Measurements from ENCODE around the gene ELF4. TPM values are rescaled to one million over a fixed set of nuclear protein-coding genes. Genes with fewer than 3 reads are reported as not detected.

Gene ELF4
- total and polyA plus RNA-seq, 9 of the 15 experiments (the other 6 are each of a cell fraction or from before 2014, with no cell fraction given) = 5.9 to 55.8 (median 25.2) TPM

DNA sequence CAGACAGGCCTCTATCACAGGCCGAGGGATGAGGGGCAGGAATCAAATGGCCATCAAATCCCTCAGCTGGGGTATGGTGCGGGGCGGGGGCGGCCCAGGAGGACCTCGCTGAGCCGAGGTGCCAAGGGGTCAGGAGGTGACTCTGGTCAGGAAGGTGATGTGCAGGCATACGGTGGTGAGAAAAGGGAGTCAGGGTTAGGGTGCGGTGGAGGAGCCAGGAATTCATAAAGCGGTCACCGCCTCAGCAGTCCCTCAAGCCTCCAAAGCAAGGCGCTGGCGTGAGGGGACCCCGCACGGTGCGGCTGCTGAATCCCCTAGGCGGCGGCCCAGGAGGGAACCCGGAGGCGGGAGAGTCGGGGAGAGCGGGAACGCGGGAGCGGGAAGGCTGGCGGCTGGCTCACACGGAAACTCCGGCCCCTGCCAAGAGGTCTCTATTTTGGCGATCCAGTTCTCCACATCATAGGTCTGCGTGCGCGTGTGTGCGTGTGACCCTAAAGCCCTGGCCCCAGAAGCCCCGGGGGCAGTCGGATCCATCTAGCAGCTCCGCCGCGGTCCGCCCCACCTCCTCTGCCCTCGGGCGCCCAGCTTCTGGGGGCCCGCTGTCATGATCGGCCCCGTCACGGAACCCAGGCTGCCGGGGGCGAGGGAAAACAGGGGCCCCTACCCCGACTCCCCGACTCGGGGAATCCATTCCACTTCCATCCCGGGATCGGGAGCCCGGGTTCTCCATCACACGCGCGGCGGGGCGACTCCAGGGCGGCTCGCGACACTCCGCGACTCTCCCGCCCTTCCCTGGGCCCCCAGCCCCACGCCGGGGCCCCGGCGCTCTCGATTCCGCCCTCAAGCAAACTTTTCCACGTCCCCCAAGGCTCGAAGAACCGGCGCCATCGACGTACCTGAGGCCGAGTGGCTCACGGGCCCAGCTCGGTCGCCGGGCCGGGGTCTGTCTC lies 593 bp downstream of the ELF4 start (continued):
- TF ChIP-seq, protein P1, sequence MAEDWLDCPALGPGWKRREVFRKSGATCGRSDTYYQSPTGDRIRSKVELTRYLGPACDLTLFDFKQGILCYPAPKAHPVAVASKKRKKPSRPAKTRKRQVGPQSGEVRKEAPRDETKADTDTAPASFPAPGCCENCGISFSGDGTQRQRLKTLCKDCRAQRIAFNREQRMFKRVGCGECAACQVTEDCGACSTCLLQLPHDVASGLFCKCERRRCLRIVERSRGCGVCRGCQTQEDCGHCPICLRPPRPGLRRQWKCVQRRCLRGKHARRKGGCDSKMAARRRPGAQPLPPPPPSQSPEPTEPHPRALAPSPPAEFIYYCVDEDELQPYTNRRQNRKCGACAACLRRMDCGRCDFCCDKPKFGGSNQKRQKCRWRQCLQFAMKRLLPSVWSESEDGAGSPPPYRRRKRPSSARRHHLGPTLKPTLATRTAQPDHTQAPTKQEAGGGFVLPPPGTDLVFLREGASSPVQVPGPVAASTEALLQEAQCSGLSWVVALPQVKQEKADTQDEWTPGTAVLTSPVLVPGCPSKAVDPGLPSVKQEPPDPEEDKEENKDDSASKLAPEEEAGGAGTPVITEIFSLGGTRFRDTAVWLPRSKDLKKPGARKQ (CRISPR knock-in tag; IDR thresholded peaks at IDR 0.05) = no peak
- TF ChIP-seq ZNF124 (CRISPR knock-in tag; IDR thresholded peaks at IDR 0.05) (no peak), FOXK2 (conservative IDR thresholded peaks at IDR 0.05 in 1 of 2, IDR thresholded peaks at IDR 0.05 in 1 of 2; ENCODE audit: low read depth in 2 of 2) (no peak), HDAC1 (IDR thresholded peaks at IDR 0.05) (no peak), ZNF197 (CRISPR knock-in tag; IDR thresholded peaks at IDR 0.05; ENCODE audit: low read depth) (no peak), SMARCA5 (IDR thresholded peaks at IDR 0.05) (0 out of 2 replicates have a peak, but pooled peaks have one; percentile 44)
- TF ChIP-seq, protein P2, sequence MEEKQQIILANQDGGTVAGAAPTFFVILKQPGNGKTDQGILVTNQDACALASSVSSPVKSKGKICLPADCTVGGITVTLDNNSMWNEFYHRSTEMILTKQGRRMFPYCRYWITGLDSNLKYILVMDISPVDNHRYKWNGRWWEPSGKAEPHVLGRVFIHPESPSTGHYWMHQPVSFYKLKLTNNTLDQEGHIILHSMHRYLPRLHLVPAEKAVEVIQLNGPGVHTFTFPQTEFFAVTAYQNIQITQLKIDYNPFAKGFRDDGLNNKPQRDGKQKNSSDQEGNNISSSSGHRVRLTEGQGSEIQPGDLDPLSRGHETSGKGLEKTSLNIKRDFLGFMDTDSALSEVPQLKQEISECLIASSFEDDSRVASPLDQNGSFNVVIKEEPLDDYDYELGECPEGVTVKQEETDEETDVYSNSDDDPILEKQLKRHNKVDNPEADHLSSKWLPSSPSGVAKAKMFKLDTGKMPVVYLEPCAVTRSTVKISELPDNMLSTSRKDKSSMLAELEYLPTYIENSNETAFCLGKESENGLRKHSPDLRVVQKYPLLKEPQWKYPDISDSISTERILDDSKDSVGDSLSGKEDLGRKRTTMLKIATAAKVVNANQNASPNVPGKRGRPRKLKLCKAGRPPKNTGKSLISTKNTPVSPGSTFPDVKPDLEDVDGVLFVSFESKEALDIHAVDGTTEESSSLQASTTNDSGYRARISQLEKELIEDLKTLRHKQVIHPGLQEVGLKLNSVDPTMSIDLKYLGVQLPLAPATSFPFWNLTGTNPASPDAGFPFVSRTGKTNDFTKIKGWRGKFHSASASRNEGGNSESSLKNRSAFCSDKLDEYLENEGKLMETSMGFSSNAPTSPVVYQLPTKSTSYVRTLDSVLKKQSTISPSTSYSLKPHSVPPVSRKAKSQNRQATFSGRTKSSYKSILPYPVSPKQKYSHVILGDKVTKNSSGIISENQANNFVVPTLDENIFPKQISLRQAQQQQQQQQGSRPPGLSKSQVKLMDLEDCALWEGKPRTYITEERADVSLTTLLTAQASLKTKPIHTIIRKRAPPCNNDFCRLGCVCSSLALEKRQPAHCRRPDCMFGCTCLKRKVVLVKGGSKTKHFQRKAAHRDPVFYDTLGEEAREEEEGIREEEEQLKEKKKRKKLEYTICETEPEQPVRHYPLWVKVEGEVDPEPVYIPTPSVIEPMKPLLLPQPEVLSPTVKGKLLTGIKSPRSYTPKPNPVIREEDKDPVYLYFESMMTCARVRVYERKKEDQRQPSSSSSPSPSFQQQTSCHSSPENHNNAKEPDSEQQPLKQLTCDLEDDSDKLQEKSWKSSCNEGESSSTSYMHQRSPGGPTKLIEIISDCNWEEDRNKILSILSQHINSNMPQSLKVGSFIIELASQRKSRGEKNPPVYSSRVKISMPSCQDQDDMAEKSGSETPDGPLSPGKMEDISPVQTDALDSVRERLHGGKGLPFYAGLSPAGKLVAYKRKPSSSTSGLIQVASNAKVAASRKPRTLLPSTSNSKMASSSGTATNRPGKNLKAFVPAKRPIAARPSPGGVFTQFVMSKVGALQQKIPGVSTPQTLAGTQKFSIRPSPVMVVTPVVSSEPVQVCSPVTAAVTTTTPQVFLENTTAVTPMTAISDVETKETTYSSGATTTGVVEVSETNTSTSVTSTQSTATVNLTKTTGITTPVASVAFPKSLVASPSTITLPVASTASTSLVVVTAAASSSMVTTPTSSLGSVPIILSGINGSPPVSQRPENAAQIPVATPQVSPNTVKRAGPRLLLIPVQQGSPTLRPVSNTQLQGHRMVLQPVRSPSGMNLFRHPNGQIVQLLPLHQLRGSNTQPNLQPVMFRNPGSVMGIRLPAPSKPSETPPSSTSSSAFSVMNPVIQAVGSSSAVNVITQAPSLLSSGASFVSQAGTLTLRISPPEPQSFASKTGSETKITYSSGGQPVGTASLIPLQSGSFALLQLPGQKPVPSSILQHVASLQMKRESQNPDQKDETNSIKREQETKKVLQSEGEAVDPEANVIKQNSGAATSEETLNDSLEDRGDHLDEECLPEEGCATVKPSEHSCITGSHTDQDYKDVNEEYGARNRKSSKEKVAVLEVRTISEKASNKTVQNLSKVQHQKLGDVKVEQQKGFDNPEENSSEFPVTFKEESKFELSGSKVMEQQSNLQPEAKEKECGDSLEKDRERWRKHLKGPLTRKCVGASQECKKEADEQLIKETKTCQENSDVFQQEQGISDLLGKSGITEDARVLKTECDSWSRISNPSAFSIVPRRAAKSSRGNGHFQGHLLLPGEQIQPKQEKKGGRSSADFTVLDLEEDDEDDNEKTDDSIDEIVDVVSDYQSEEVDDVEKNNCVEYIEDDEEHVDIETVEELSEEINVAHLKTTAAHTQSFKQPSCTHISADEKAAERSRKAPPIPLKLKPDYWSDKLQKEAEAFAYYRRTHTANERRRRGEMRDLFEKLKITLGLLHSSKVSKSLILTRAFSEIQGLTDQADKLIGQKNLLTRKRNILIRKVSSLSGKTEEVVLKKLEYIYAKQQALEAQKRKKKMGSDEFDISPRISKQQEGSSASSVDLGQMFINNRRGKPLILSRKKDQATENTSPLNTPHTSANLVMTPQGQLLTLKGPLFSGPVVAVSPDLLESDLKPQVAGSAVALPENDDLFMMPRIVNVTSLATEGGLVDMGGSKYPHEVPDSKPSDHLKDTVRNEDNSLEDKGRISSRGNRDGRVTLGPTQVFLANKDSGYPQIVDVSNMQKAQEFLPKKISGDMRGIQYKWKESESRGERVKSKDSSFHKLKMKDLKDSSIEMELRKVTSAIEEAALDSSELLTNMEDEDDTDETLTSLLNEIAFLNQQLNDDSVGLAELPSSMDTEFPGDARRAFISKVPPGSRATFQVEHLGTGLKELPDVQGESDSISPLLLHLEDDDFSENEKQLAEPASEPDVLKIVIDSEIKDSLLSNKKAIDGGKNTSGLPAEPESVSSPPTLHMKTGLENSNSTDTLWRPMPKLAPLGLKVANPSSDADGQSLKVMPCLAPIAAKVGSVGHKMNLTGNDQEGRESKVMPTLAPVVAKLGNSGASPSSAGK (IDR thresholded peaks at IDR 0.05) = 0 out of 2 replicates have a peak, but pooled peaks have one; percentile 47
- TF ChIP-seq, protein P3, sequence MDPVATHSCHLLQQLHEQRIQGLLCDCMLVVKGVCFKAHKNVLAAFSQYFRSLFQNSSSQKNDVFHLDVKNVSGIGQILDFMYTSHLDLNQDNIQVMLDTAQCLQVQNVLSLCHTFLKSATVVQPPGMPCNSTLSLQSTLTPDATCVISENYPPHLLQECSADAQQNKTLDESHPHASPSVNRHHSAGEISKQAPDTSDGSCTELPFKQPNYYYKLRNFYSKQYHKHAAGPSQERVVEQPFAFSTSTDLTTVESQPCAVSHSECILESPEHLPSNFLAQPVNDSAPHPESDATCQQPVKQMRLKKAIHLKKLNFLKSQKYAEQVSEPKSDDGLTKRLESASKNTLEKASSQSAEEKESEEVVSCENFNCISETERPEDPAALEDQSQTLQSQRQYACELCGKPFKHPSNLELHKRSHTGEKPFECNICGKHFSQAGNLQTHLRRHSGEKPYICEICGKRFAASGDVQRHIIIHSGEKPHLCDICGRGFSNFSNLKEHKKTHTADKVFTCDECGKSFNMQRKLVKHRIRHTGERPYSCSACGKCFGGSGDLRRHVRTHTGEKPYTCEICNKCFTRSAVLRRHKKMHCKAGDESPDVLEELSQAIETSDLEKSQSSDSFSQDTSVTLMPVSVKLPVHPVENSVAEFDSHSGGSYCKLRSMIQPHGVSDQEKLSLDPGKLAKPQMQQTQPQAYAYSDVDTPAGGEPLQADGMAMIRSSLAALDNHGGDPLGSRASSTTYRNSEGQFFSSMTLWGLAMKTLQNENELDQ (CRISPR knock-in tag; IDR thresholded peaks at IDR 0.05; ENCODE audit: borderline replicate concordance) = no peak
- TF ChIP-seq, protein P4, sequence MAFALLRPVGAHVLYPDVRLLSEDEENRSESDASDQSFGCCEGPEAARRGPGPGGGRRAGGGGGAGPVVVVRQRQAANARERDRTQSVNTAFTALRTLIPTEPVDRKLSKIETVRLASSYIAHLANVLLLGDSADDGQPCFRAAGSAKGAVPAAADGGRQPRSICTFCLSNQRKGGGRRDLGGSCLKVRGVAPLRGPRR (CRISPR knock-in tag; IDR thresholded peaks at IDR 0.05) = no peak

Measured in K562 (cell line).